Neural crest cell (in vitro differentiated cells): ENCODE results near the gene DYSF. TPM values are rescaled to one million over a fixed set of nuclear protein-coding genes. Genes with fewer than 3 reads are reported as not detected.

Experiments used
- DNase-seq: peaks from one replicate; pipeline ENCODE4 v3.0.0; 2021; ENCODE audit warnings: low read depth, mixed read lengths, low spot score
- H3K27ac Mint-ChIP-seq: one replicate; pipeline ENCODE4 v1.8.0; 2021; ENCODE audit warnings: mild to moderate bottlenecking, mixed read lengths; ENCODE audit not compliant: unreplicated experiment
- H3K27me3 Mint-ChIP-seq: 2 replicates; pipeline ENCODE4 v1.8.0; 2021; ENCODE audit warnings: low read depth, mild to moderate bottlenecking, mixed read lengths
- H3K36me3 Mint-ChIP-seq: 2 replicates; pipeline ENCODE4 v1.8.0; 2021; ENCODE audit warnings: low read depth, mild to moderate bottlenecking, mixed read lengths
- H3K4me1 Mint-ChIP-seq: 2 replicates; pipeline ENCODE4 v1.8.0; 2021; ENCODE audit warnings: mixed read lengths
- H3K4me3 Mint-ChIP-seq: one replicate; pipeline ENCODE4 v1.8.0; 2021; ENCODE audit warnings: mild to moderate bottlenecking, mixed read lengths
- H3K9me3 Mint-ChIP-seq: 2 replicates; pipeline ENCODE4 v1.8.0; 2021; ENCODE audit warnings: mixed read lengths
- total RNA-seq: library from RNA; stranded (reverse); gene quantifications from 2 replicates; pipeline ENCODE4 v1.2.1, GENCODE V29; 2021
- TF ChIP-seq, protein P1 (sequence below): fragments of 200-600 bp; sonication (generic); conservative IDR thresholded peaks from 2 replicates; pipeline ENCODE4 v1.5.0; 2021; ENCODE audit warnings: antibody characterized with exemption, mild to moderate bottlenecking

DYSF gene
- total RNA-seq, 1 donor from 2014 or later = 2.2 TPM

GRCh38 chr2:71697106-71698004, 244.0 kb downstream of the DYSF start:
- H3K27ac Mint-ChIP-seq = no peak overlapping the region
- no peaks in the 10 kb centered on the region for H3K27me3 Mint-ChIP-seq
- no peaks in the 10 kb centered on the region for H3K36me3 Mint-ChIP-seq
- H3K4me1 Mint-ChIP-seq = peaks cover 36% of the 10 kb centered on the region
- DNase-seq = no peak
- H3K9me3 Mint-ChIP-seq = no peaks in the 10 kb centered on the region
- no peak overlapping the region for H3K4me3 Mint-ChIP-seq
- TF ChIP-seq, protein P1, sequence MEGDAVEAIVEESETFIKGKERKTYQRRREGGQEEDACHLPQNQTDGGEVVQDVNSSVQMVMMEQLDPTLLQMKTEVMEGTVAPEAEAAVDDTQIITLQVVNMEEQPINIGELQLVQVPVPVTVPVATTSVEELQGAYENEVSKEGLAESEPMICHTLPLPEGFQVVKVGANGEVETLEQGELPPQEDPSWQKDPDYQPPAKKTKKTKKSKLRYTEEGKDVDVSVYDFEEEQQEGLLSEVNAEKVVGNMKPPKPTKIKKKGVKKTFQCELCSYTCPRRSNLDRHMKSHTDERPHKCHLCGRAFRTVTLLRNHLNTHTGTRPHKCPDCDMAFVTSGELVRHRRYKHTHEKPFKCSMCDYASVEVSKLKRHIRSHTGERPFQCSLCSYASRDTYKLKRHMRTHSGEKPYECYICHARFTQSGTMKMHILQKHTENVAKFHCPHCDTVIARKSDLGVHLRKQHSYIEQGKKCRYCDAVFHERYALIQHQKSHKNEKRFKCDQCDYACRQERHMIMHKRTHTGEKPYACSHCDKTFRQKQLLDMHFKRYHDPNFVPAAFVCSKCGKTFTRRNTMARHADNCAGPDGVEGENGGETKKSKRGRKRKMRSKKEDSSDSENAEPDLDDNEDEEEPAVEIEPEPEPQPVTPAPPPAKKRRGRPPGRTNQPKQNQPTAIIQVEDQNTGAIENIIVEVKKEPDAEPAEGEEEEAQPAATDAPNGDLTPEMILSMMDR = no peak

GRCh38 chr2:71699428-71699827, 246.1 kb downstream of the DYSF start:
- TF ChIP-seq, protein P1 = no peak
- no peaks in the 10 kb centered on the region for H3K36me3 Mint-ChIP-seq
- no peaks in the 10 kb centered on the region for H3K27me3 Mint-ChIP-seq

DNA sequence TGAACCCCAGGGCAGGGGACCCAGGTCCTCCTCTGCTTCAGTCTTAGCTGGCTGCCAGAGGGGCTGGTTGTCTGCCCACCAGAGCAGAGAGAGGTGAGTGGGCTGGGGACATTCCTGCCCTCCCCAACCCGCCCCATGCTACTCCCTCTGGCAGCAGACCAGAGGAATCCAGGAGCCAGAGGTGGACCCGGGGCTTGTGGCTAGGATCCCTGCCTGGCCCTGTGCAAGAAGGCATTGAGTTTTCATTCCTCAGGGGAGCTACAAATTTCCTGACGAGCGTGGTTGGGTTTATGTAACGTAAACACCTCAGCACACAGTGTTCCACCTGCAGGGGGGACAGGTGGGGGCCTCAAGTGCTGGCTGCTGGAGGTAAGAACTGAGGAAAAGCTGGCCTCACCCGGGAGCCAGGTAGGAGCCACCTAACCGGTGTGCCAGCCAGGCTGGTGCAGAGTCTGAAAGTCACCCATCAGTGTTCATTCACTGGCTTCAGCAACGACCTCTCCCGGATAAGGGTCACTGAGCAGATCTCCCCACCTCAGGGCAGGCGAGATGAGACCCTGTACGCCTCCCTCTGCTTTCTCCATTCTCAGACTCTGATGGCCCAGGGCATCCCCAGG, 246.8 kb downstream of the DYSF start:
- Mint-ChIP-seq H3K27me3 (no peaks in the 10 kb centered on the region), H3K4me1 (peaks cover 33% of the 10 kb centered on the region), H3K4me3 (no peak overlapping the region), H3K27ac (peak overlapping the region; percentile 35), H3K36me3 (no peaks in the 10 kb centered on the region), H3K9me3 (no peaks in the 10 kb centered on the region)
- no peak for DNase-seq
- TF ChIP-seq, protein P1 = no peak

More at GRCh38 chr2:71699428-71699827, 246.1 kb downstream of the DYSF start:
- Mint-ChIP-seq H3K27ac (no peak overlapping the region), H3K4me3 (no peak overlapping the region), H3K4me1 (peaks cover 38% of the 10 kb centered on the region), H3K9me3 (no peaks in the 10 kb centered on the region)
- no peak for DNase-seq

DNA sequence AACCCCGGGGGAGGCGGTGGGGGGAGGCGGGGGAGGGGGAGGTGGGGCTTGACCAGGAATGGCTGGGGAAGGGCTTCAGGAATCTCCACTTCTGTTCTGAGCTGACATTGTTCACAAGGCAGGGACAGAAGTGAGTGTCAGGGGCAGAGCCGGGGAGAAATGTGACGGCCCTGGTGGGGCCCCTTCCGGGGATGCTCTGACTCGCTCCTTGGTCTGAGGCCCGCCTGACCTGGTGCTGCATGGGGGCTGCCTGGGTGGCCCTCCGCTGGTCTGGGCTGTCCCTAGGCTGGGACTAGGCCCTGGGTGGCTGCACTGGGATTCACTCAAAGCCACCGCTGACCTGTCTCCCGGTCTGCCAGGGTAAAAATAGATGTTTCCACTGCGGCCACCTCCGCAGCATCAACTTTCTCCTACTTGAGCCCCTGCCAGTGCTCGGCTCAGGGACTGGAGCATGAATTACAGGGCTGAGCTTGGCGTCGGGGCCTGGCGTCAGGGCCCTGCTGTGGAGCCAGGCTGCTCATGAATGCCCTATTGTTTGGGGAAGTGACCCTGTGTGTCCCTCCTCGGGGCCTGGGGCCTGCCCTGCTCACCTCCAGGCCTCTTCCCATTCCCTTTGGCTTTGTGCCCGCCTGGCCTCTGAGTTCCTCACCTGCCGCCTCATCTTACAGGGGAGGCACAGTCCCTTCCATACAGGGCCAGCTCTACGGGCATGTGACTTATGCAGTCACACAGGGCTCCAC, 247.5 kb downstream of the DYSF start:
- peak overlapping the region; percentile 76 for H3K4me3 Mint-ChIP-seq
- no peaks in the 10 kb centered on the region for H3K27me3 Mint-ChIP-seq
- no peaks in the 10 kb centered on the region for H3K9me3 Mint-ChIP-seq
- DNase-seq = peak; percentile 41
- peaks cover 33% of the 10 kb centered on the region for H3K4me1 Mint-ChIP-seq
- peak overlapping the region; percentile 92 for H3K27ac Mint-ChIP-seq
- TF ChIP-seq, protein P1 = no peak
- H3K36me3 Mint-ChIP-seq = no peaks in the 10 kb centered on the region
